ENCODE data around the gene CLEC16A.

The CLEC16A gene

GRCh38 chr16:11073407-11073999 lies 129.1 kb downstream of the CLEC16A start:
- Mint-ChIP-seq H3K4me3 (no peak overlapping the region), H3K9me3 (no peaks in the 10 kb centered on the region), H3K27ac (peak overlapping the region; percentile 81), H3K27me3 (no peaks in the 10 kb centered on the region), H3K4me1 (ENCODE audit: low read depth) (peaks cover 78% of the 10 kb centered on the region), H3K36me3 (ENCODE audit: low read depth) (peaks cover 64% of the 10 kb centered on the region)
- DNase-seq: peak; percentile 28

- Mint-ChIP-seq H3K27ac (peak overlapping the region; percentile 81), H3K27me3 (no peaks in the 10 kb centered on the region), H3K4me3 (no peak overlapping the region), H3K4me1 (ENCODE audit: low read depth) (peaks cover 85% of the 10 kb centered on the region), H3K36me3 (ENCODE audit: low read depth) (peaks cover 69% of the 10 kb centered on the region), H3K9me3 (no peaks in the 10 kb centered on the region)
- no peak for DNase-seq
These were observed 129.8 kb downstream of the CLEC16A start for GRCh38 chr16:11074131-11074530.

GRCh38 chr16:11075163-11075562 lies 130.8 kb downstream of the CLEC16A start:
- Mint-ChIP-seq H3K27ac (peak overlapping the region; percentile 90), H3K27me3 (no peaks in the 10 kb centered on the region), H3K9me3 (no peaks in the 10 kb centered on the region), H3K4me3 (no peak overlapping the region), H3K36me3 (ENCODE audit: low read depth) (peaks cover 75% of the 10 kb centered on the region), H3K4me1 (ENCODE audit: low read depth) (peaks cover 95% of the 10 kb centered on the region)
- DNase-seq: peak; percentile 25

GRCh38 chr16:11076259-11077018 lies 132.1 kb downstream of the CLEC16A start:
- H3K27ac Mint-ChIP-seq: peak overlapping the region; percentile 90
- no peaks in the 10 kb centered on the region for H3K27me3 Mint-ChIP-seq
- DNase-seq: peak; percentile 74
- H3K36me3 Mint-ChIP-seq (ENCODE audit: low read depth): peaks cover 72% of the 10 kb centered on the region
- peak overlapping the region; percentile 34 for H3K4me3 Mint-ChIP-seq
- peaks cover 95% of the 10 kb centered on the region for H3K4me1 Mint-ChIP-seq (ENCODE audit: low read depth)
- no peaks in the 10 kb centered on the region for H3K9me3 Mint-ChIP-seq

GRCh38 chr16:11078812-11079459 lies 134.6 kb downstream of the CLEC16A start:
- peak overlapping the region; percentile 49 for H3K4me3 Mint-ChIP-seq
- DNase-seq: no peak

GRCh38 chr16:11079652-11080187 lies 135.4 kb downstream of the CLEC16A start:
- Mint-ChIP-seq H3K27me3 (no peaks in the 10 kb centered on the region), H3K4me3 (peak overlapping the region; percentile 49), H3K9me3 (no peaks in the 10 kb centered on the region), H3K36me3 (ENCODE audit: low read depth) (peaks cover 69% of the 10 kb centered on the region), H3K27ac (peak overlapping the region; percentile 85), H3K4me1 (ENCODE audit: low read depth) (peaks cover 94% of the 10 kb centered on the region)
- peak; percentile 50 for DNase-seq

More at GRCh38 chr16:11078812-11079459, 134.6 kb downstream of the CLEC16A start:
- H3K9me3 Mint-ChIP-seq: no peaks in the 10 kb centered on the region
- peaks cover 70% of the 10 kb centered on the region for H3K36me3 Mint-ChIP-seq (ENCODE audit: low read depth)
- no peaks in the 10 kb centered on the region for H3K27me3 Mint-ChIP-seq
- H3K27ac Mint-ChIP-seq: peak overlapping the region; percentile 85
- H3K4me1 Mint-ChIP-seq (ENCODE audit: low read depth): peaks cover 94% of the 10 kb centered on the region

GRCh38 chr16:11080327-11080967 lies 136.1 kb downstream of the CLEC16A start:
- Mint-ChIP-seq H3K4me1 (ENCODE audit: low read depth) (peaks cover 97% of the 10 kb centered on the region), H3K27me3 (no peaks in the 10 kb centered on the region), H3K9me3 (no peaks in the 10 kb centered on the region), H3K4me3 (peak overlapping the region; percentile 9), H3K27ac (peak overlapping the region; percentile 85), H3K36me3 (ENCODE audit: low read depth) (peaks cover 73% of the 10 kb centered on the region)
- DNase-seq: no peak

GRCh38 chr16:11080999-11081630 lies 136.8 kb downstream of the CLEC16A start:
- Mint-ChIP-seq H3K27me3 (no peaks in the 10 kb centered on the region), H3K9me3 (no peaks in the 10 kb centered on the region), H3K4me3 (no peak overlapping the region), H3K4me1 (ENCODE audit: low read depth) (peaks cover 90% of the 10 kb centered on the region), H3K36me3 (ENCODE audit: low read depth) (peaks cover 72% of the 10 kb centered on the region), H3K27ac (peak overlapping the region; percentile 85)
- no peak for DNase-seq

- H3K36me3 Mint-ChIP-seq (ENCODE audit: low read depth): peaks cover 68% of the 10 kb centered on the region
- H3K27ac Mint-ChIP-seq: no peak overlapping the region
- no peak overlapping the region for H3K4me3 Mint-ChIP-seq
- peaks cover 85% of the 10 kb centered on the region for H3K4me1 Mint-ChIP-seq (ENCODE audit: low read depth)
- no peaks in the 10 kb centered on the region for H3K27me3 Mint-ChIP-seq
- DNase-seq: no peak
- H3K9me3 Mint-ChIP-seq: no peaks in the 10 kb centered on the region
These were observed 137.9 kb downstream of the CLEC16A start for GRCh38 chr16:11082108-11082859.

GRCh38 chr16:11082860-11083388 lies 138.6 kb downstream of the CLEC16A start:
- H3K9me3 Mint-ChIP-seq: no peaks in the 10 kb centered on the region
- peaks cover 85% of the 10 kb centered on the region for H3K4me1 Mint-ChIP-seq (ENCODE audit: low read depth)
- no peaks in the 10 kb centered on the region for H3K27me3 Mint-ChIP-seq
- no peak overlapping the region for H3K27ac Mint-ChIP-seq
- peaks cover 69% of the 10 kb centered on the region for H3K36me3 Mint-ChIP-seq (ENCODE audit: low read depth)
- H3K4me3 Mint-ChIP-seq: no peak overlapping the region
- DNase-seq: no peak

- H3K9me3 Mint-ChIP-seq: no peaks in the 10 kb centered on the region
- H3K4me1 Mint-ChIP-seq (ENCODE audit: low read depth): peaks cover 85% of the 10 kb centered on the region
- H3K27ac Mint-ChIP-seq: peak overlapping the region; percentile 47
- peaks cover 62% of the 10 kb centered on the region for H3K36me3 Mint-ChIP-seq (ENCODE audit: low read depth)
- no peaks in the 10 kb centered on the region for H3K27me3 Mint-ChIP-seq
- DNase-seq: peak; percentile 23
- no peak overlapping the region for H3K4me3 Mint-ChIP-seq
These were observed 140.1 kb downstream of the CLEC16A start for GRCh38 chr16:11084484-11084875.

- Mint-ChIP-seq H3K36me3 (ENCODE audit: low read depth) (peaks cover 61% of the 10 kb centered on the region), H3K27ac (peak overlapping the region; percentile 47), H3K4me3 (no peak overlapping the region), H3K27me3 (no peaks in the 10 kb centered on the region), H3K4me1 (ENCODE audit: low read depth) (peaks cover 85% of the 10 kb centered on the region), H3K9me3 (no peaks in the 10 kb centered on the region)
- peak; percentile 29 for DNase-seq
These were observed 140.6 kb downstream of the CLEC16A start for GRCh38 chr16:11084876-11085485.

- Mint-ChIP-seq H3K27me3 (no peaks in the 10 kb centered on the region), H3K4me3 (no peak overlapping the region), H3K9me3 (no peaks in the 10 kb centered on the region), H3K36me3 (ENCODE audit: low read depth) (peaks cover 56% of the 10 kb centered on the region), H3K4me1 (ENCODE audit: low read depth) (peaks cover 82% of the 10 kb centered on the region), H3K27ac (peak overlapping the region; percentile 18)
- DNase-seq: no peak
These were observed 141.6 kb downstream of the CLEC16A start for GRCh38 chr16:11085916-11086315.

All from activated T-cell treated with anti-CD3 and anti-CD28 coated beads, Interleukin-2, amount 50 U/mL, for 24 hours (primary cell).